SK-N-SH (cell line): ENCODE measurements around the gene AGBL1. TPM values are rescaled to one million over a fixed set of nuclear protein-coding genes. Genes with fewer than 3 reads are reported as not detected.

Experiments
- CTCF ChIA-PET: fragments of 300-600, 350-600 bp; formaldehyde crosslinking; extraction: SDS; loops from one replicate; lab custom pipeline; 2021; lab: Yijun Ruan, JAX
- POLR2A ChIA-PET: fragments of 350-600 bp; sonication (Branson Sonifier 250); formaldehyde crosslinking; extraction: SDS; loops from one replicate; lab custom pipeline; 2020; ENCODE audit warnings: antibody characterized with exemption, inconsistent platforms; lab: Yijun Ruan, JAX
- DNase-seq: peaks from one replicate; pipeline ENCODE4 v3.0.0; 2012
- H2AFZ ChIP-seq: fragments of 200-600 bp; sonication (generic); 2 replicates; pipeline ENCODE4 v1.8.1; 2016; ENCODE audit warnings: antibody characterized with exemption, mild to moderate bottlenecking, low read depth
- H3F3A ChIP-seq: fragments of 200-600 bp; sonication (generic); replicated peaks from 2 replicates; pipeline ENCODE3; 2016; ENCODE audit warnings: antibody characterized with exemption, mild to moderate bottlenecking; ENCODE audit not compliant: insufficient read depth
- H3K27ac ChIP-seq, 2 experiments: fragments of 200-500 bp in 1 of 2; fragments of 200-600 bp in 1 of 2; sonication (Bioruptor generic) in 1 of 2; sonication (generic), shearing (Covaris generic) in 1 of 2; 2 replicates each; pipeline versions ENCODE4 v1.5.1 to v1.6.1; 2014 to 2016; ENCODE audit warnings: low read depth in 2 of 2, inconsistent platforms in 1 of 2, low read length in 1 of 2, mild to moderate bottlenecking in 1 of 2, mixed read lengths in 1 of 2
- H3K27me3 ChIP-seq: fragments of 200-600 bp; sonication (generic), shearing (Covaris generic); 2 replicates; pipeline ENCODE4 v1.6.1; 2016; ENCODE audit warnings: mixed run types; ENCODE audit not compliant: insufficient read depth
- H3K36me3 ChIP-seq, 2 experiments: fragments of 200-500 bp in 1 of 2; fragments of 200-600 bp in 1 of 2; sonication (Bioruptor generic) in 1 of 2; sonication (generic) in 1 of 2; replicated peaks in 1 of 2; 2 replicates each; pipeline versions ENCODE3 to v1.5.1; 2014 to 2016; ENCODE audit warnings: low read length in 1 of 2, mild to moderate bottlenecking in 1 of 2; ENCODE audit not compliant: insufficient read depth in 2 of 2, control insufficient read depth in 1 of 2
- H3K4me1 ChIP-seq, 2 experiments: fragments of 200-500 bp in 1 of 2; fragments of 200-600 bp in 1 of 2; sonication (Bioruptor generic) in 1 of 2; sonication (generic), shearing (Covaris generic) in 1 of 2; 2 replicates each; pipeline versions ENCODE4 v1.5.1 to v1.6.1; 2014 to 2016; ENCODE audit warnings: low read depth in 1 of 2, low read length in 1 of 2, mixed run types in 1 of 2; ENCODE audit not compliant: insufficient read depth in 2 of 2, control insufficient read depth in 1 of 2
- H3K4me2 ChIP-seq: fragments of 200-600 bp; sonication (generic), shearing (Covaris generic); 2 replicates; pipeline ENCODE4 v1.6.1; 2017; ENCODE audit warnings: mixed run types
- H3K4me3 ChIP-seq, 2 experiments: fragments of 200-500 bp in 1 of 2; fragments of 200-600 bp in 1 of 2; sonication (Bioruptor generic) in 1 of 2; sonication (generic), shearing (Covaris generic) in 1 of 2; 2 replicates each; pipeline versions ENCODE4 v1.5.1 to v1.8.1; 2014 to 2016; ENCODE audit warnings: low read depth in 2 of 2, inconsistent platforms in 1 of 2, low read length in 1 of 2, mild to moderate bottlenecking in 1 of 2, mixed read lengths in 1 of 2, moderate library complexity in 1 of 2
- H3K79me2 ChIP-seq: fragments of 200-600 bp; sonication (generic); 2 replicates; pipeline ENCODE4 v1.8.1; 2017; ENCODE audit warnings: mild to moderate bottlenecking; ENCODE audit not compliant: insufficient read depth
- H3K9ac ChIP-seq: fragments of 200-600 bp; sonication (generic); 2 replicates; pipeline ENCODE4 v1.6.1; 2017; ENCODE audit warnings: mixed run types
- H3K9me2 ChIP-seq: fragments of 200-600 bp; sonication (generic); 2 replicates; pipeline ENCODE4 v1.6.1; 2017; ENCODE audit warnings: mixed run types
- H3K9me3 ChIP-seq: fragments of 200-600 bp; sonication (generic); 2 replicates; pipeline ENCODE4 v1.6.1; 2017; ENCODE audit warnings: mixed run types, mild to moderate bottlenecking, moderate library complexity
- H4K20me1 ChIP-seq: fragments of 200-600 bp; sonication (generic); 2 replicates; pipeline ENCODE4 v1.6.1; 2017; ENCODE audit warnings: mild to moderate bottlenecking, mixed run types; ENCODE audit not compliant: insufficient read depth
- FOXJ3 ChIP-seq: sonication (generic); formaldehyde crosslinking; IDR thresholded peaks from 2 replicates; pipeline ENCODE4 v1.5.1; 2020; ENCODE audit warnings: mild to moderate bottlenecking, missing genetic modification reagents
- FOXM1 ChIP-seq: IDR thresholded peaks from 2 replicates; pipeline ENCODE4 v1.4.0; 2012; ENCODE audit warnings: low read depth, mild to moderate bottlenecking
- GABPA ChIP-seq: IDR thresholded peaks from 2 replicates; pipeline ENCODE4 v1.4.0; 2012; ENCODE audit warnings: low read depth, mild to moderate bottlenecking
- IRF3 ChIP-seq: fragments of 150-350 bp; IDR thresholded peaks from 2 replicates; pipeline ENCODE4 v1.6.1; 2016; ENCODE audit warnings: mild to moderate bottlenecking, low read depth, low read length
- MEF2A ChIP-seq: IDR thresholded peaks from 2 replicates; pipeline ENCODE4 v1.4.0; 2012; ENCODE audit warnings: low read depth, borderline replicate concordance
- NRF1 ChIP-seq: IDR thresholded peaks from 2 replicates; pipeline ENCODE4 v1.6.1; 2012; ENCODE audit warnings: low read depth, mild to moderate bottlenecking, low read length
- PBX3 ChIP-seq: IDR thresholded peaks from 2 replicates; pipeline ENCODE4; 2012
- POLR2AphosphoS5 ChIP-seq: IDR thresholded peaks from 2 replicates; pipeline ENCODE4 v1.6.1; 2012; ENCODE audit warnings: low read depth, low read length
- RFX5 ChIP-seq: IDR thresholded peaks from 2 replicates; pipeline ENCODE4 v1.6.1; 2012; ENCODE audit warnings: mild to moderate bottlenecking, improper control_type of control experiment, low read length
- SIN3A ChIP-seq: IDR thresholded peaks from 2 replicates; pipeline ENCODE4 v1.6.1; 2012; ENCODE audit warnings: low read depth, mild to moderate bottlenecking, low read length, moderate library complexity, borderline replicate concordance
- TCF12 ChIP-seq: IDR thresholded peaks from 2 replicates; pipeline ENCODE4 v1.4.0; 2012
- YY1 ChIP-seq: IDR thresholded peaks from 2 replicates; pipeline ENCODE4 v1.4.0; 2012; ENCODE audit warnings: low read depth, mild to moderate bottlenecking
- WGBS: methylation state at CpG from one replicate; pipeline ENCODE4 v1.1.6; 2017; ENCODE audit warnings: low lambda C conversion rate; 5-methylcytosine and 5-hydroxymethylcytosine counted together
- polyA plus RNA-seq, 3 experiments: library from polyadenylated mRNA; depleted of rRNA; stranded (reverse); fragments of >200 nt; gene quantifications; 2 replicates each; pipeline ENCODE4 v1.2.3, GENCODE V29; 2012
- TF ChIP-seq, protein P1 (sequence below): IDR thresholded peaks from 2 replicates; pipeline ENCODE4 v1.4.0; 2012; ENCODE audit warnings: low read depth, borderline replicate concordance

AGBL1 gene
- polyA plus RNA-seq, 1 of the 3 experiments (the other 2 are of a cell fraction), result not detected

GRCh38 chr15:86609275-86609674 lies 529.6 kb downstream of the AGBL1 start:
- no peak for TF ChIP-seq MEF2A
- TF ChIP-seq NRF1, result no peak
- TF ChIP-seq POLR2AphosphoS5, result no peak
- no peak for TF ChIP-seq YY1
- no peak for TF ChIP-seq SIN3A
- no peak for TF ChIP-seq TCF12
- TF ChIP-seq, protein P1, sequence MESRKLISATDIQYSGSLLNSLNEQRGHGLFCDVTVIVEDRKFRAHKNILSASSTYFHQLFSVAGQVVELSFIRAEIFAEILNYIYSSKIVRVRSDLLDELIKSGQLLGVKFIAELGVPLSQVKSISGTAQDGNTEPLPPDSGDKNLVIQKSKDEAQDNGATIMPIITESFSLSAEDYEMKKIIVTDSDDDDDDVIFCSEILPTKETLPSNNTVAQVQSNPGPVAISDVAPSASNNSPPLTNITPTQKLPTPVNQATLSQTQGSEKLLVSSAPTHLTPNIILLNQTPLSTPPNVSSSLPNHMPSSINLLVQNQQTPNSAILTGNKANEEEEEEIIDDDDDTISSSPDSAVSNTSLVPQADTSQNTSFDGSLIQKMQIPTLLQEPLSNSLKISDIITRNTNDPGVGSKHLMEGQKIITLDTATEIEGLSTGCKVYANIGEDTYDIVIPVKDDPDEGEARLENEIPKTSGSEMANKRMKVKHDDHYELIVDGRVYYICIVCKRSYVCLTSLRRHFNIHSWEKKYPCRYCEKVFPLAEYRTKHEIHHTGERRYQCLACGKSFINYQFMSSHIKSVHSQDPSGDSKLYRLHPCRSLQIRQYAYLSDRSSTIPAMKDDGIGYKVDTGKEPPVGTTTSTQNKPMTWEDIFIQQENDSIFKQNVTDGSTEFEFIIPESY, result no peak
- TF ChIP-seq IRF3, result no peak
- TF ChIP-seq RFX5, result no peak
- no peak for TF ChIP-seq FOXM1
- TF ChIP-seq PBX3, result no peak
- TF ChIP-seq GABPA, result no peak
- Histone ChIP-seq H3K9ac (no peak overlapping the region), H3K79me2 (no peaks in the 10 kb centered on the region), H3F3A (no peaks in the 10 kb centered on the region), H3K36me3 (no peaks in the 10 kb centered on the region), H4K20me1 (no peaks in the 10 kb centered on the region), H3K4me2 (no peak overlapping the region), H3K27me3 (no peaks in the 10 kb centered on the region), H3K9me2 (no peaks in the 10 kb centered on the region), H3K27ac (no peak overlapping the region), H3K4me1 (no peaks in the 10 kb centered on the region), H3K4me3 (no peak overlapping the region), H2AFZ (no peak overlapping the region), H3K9me3 (no peaks in the 10 kb centered on the region)
- no peak for DNase-seq
- 43% methylated on average over 3 of the region's 3 CpGs for WGBS
- CTCF ChIA-PET, result interaction anchor here (0.6 to 1.4 kb wide), 2 partner anchors 11 to 377 kb away, joined by 3 read pairs; no protein-coding TSS in a partner anchor
- POLR2A ChIA-PET, result no interaction called here

DNA sequence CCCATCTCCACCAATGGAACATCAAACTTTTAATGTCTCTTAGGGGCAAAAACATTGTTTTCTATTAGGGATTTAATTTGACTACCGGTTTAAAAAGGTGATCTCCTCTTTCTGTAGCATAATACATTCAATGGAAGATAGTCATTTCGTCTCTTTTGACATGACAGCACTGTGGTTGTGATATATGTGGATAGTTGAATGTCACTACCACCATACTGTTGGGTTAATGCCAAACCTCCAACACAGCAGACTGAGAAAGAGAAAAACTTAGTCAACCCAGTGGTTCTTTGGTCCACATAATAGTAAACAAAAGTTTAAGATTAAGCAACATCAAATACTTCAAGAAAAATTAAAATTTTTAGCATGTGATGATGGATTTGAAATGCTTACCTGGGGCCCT lies 530.4 kb downstream of the AGBL1 start:
- no peaks in the 10 kb centered on the region for H3K36me3 ChIP-seq
- POLR2A ChIA-PET, result no interaction called here
- no peaks in the 10 kb centered on the region for H3K27me3 ChIP-seq
- 51% methylated on average over 2 of the region's 2 CpGs for WGBS
- H3K4me1 ChIP-seq, result no peaks in the 10 kb centered on the region
- H3K9me2 ChIP-seq, result no peaks in the 10 kb centered on the region
- no peak for DNase-seq
- no peak overlapping the region for H2AFZ ChIP-seq
- H3K4me2 ChIP-seq, result no peak overlapping the region
- no peak for TF ChIP-seq FOXJ3
- no peaks in the 10 kb centered on the region for H3F3A ChIP-seq
- no peaks in the 10 kb centered on the region for H3K9me3 ChIP-seq
- CTCF ChIA-PET, result no interaction called here
- no peaks in the 10 kb centered on the region for H3K79me2 ChIP-seq
- H3K4me3 ChIP-seq, result no peak overlapping the region
- H3K9ac ChIP-seq, result no peak overlapping the region
- no peaks in the 10 kb centered on the region for H4K20me1 ChIP-seq
- H3K27ac ChIP-seq, result no peak overlapping the region
